Central memory CD4-positive, alpha-beta T cell (primary cell): ENCODE measurements around the gene NINL.
A peak's percentile ranks its signal among the peaks of the same experiment; 100 is the strongest.

Experiments used
- DNase-seq: peaks from one replicate; pipeline ENCODE4 v3.0.0; 2022

The NINL gene

GRCh38 chr20:25461786-25462545 is 123.4 kb downstream of the NINL start:
- DNase-seq, result no peak

GRCh38 chr20:25461281-25461650 is 124.1 kb downstream of the NINL start:
- DNase-seq, result no peak

- no peak for DNase-seq
Measured at GRCh38 chr20:25460566-25461280, 124.6 kb downstream of the NINL start.

GRCh38 chr20:25459916-25460535 is 125.3 kb downstream of the NINL start:
- DNase-seq, result no peak

- DNase-seq, result no peak
Measured at GRCh38 chr20:25459111-25459830, 126.1 kb downstream of the NINL start.

- no peak for DNase-seq
Measured at GRCh38 chr20:25457886-25458680, 127.2 kb downstream of the NINL start.

GRCh38 chr20:25454153-25454900 is 131.0 kb downstream of the NINL start:
- no peak for DNase-seq

- no peak for DNase-seq
Measured at GRCh38 chr20:25453035-25453810, 132.1 kb downstream of the NINL start.

GRCh38 chr20:25452333-25452732 is 133.0 kb downstream of the NINL start:
- DNase-seq, result no peak

- DNase-seq, result no peak
Measured at GRCh38 chr20:25447671-25448070, 137.7 kb downstream of the NINL start.

- no peak for DNase-seq
Measured at GRCh38 chr20:25444556-25444955, 140.8 kb downstream of the NINL start.

- DNase-seq, result no peak
Measured at GRCh38 chr20:25439328-25439727, 146.0 kb downstream of the NINL start.

GRCh38 chr20:25437153-25437581 is 148.2 kb downstream of the NINL start:
- no peak for DNase-seq

- no peak for DNase-seq
Measured at GRCh38 chr20:25424536-25424935, 160.8 kb downstream of the NINL start.

- DNase-seq, result no peak
Measured at GRCh38 chr20:25422032-25422431, 163.3 kb downstream of the NINL start.

- DNase-seq, result no peak
Measured at GRCh38 chr20:25421102-25421501, 164.2 kb downstream of the NINL start.

GRCh38 chr20:25418776-25419175 is 166.6 kb downstream of the NINL start:
- no peak for DNase-seq

- DNase-seq, result no peak
Measured at GRCh38 chr20:25408890-25409289, 176.4 kb downstream of the NINL start.

- no peak for DNase-seq
Measured at GRCh38 chr20:25408170-25408547, 177.2 kb downstream of the NINL start.

GRCh38 chr20:25407311-25408169 is 177.8 kb downstream of the NINL start, which contains the start of gene GINS1:
TSS of gene GINS1 (plus strand) at chr20:25407673. CDS start at chr20:25407821, 148 bp downstream.
- peak; percentile 69 for DNase-seq
